Neural crest cell (in vitro differentiated cells): ENCODE results near the gene KRT12. TPM values are rescaled to one million over a fixed set of nuclear protein-coding genes. Genes with fewer than 3 reads are reported as not detected.
"Not testable (repeated sequence)": the region's sequence is repeated elsewhere in the genome, so short reads cannot be mapped to it uniquely, and the experiment has no call there.

ENCODE experiments used
- DNase-seq: peaks from one replicate; pipeline ENCODE4 v3.0.0; 2021; ENCODE audit warnings: low read depth, mixed read lengths, low spot score
- H3K27ac Mint-ChIP-seq: one replicate; pipeline ENCODE4 v1.8.0; 2021; ENCODE audit warnings: mild to moderate bottlenecking, mixed read lengths; ENCODE audit not compliant: unreplicated experiment
- H3K27me3 Mint-ChIP-seq: 2 replicates; pipeline ENCODE4 v1.8.0; 2021; ENCODE audit warnings: low read depth, mild to moderate bottlenecking, mixed read lengths
- H3K36me3 Mint-ChIP-seq: 2 replicates; pipeline ENCODE4 v1.8.0; 2021; ENCODE audit warnings: low read depth, mild to moderate bottlenecking, mixed read lengths
- H3K4me1 Mint-ChIP-seq: 2 replicates; pipeline ENCODE4 v1.8.0; 2021; ENCODE audit warnings: mixed read lengths
- H3K4me3 Mint-ChIP-seq: one replicate; pipeline ENCODE4 v1.8.0; 2021; ENCODE audit warnings: mild to moderate bottlenecking, mixed read lengths
- H3K9me3 Mint-ChIP-seq: 2 replicates; pipeline ENCODE4 v1.8.0; 2021; ENCODE audit warnings: mixed read lengths
- total RNA-seq: library from RNA; stranded (reverse); gene quantifications from 2 replicates; pipeline ENCODE4 v1.2.1, GENCODE V29; 2021
- TF ChIP-seq, protein P1 (sequence below): fragments of 200-600 bp; sonication (generic); conservative IDR thresholded peaks from 2 replicates; pipeline ENCODE4 v1.5.0; 2021; ENCODE audit warnings: antibody characterized with exemption, mild to moderate bottlenecking

Gene KRT12
- total RNA-seq, 1 donor from 2014 or later, result not detected

DNA sequence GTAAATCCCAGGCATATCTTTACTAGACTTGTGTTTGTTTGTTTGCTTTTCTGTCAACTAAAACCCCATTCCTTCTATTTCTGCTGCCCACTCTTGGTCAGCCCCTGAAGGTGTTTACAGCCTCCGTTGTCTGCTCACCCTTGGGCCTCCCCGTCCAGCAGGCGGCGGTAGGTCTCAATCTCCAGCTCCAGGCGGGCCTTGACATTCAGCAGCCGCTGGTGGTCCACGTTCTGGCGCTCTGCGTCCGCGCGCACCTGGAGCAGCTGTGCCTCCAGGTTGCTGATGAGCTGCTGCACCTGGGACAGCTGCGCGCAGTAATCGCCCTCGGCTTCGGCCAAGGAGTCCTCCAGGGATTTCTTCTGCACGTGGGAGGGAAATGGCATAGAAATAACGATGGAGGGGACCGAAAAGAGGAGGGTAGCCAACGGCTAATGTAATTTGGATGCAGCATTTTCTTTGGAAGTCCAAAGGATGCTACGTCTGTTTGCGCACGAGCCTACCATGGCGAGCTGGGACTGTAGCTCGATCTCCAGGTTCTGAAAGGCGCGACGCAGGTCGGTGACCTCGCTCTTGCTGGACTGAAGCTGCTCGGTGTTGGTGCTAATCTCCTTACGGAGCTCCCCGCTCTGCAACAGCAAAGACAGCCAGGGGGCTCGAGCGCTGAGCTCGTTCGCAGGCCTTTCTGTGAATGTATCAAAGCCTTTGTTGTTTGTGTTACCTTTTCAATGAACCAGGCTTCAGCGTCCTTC is 3.9 kb downstream of the KRT12 start:
- Mint-ChIP-seq H3K27me3 (peaks cover 10% of the 10 kb centered on the region), H3K4me1 (no peaks in the 10 kb centered on the region), H3K27ac (no peak overlapping the region), H3K4me3 (no peak overlapping the region), H3K36me3 (no peaks in the 10 kb centered on the region), H3K9me3 (no peaks in the 10 kb centered on the region)
- TF ChIP-seq, protein P1, sequence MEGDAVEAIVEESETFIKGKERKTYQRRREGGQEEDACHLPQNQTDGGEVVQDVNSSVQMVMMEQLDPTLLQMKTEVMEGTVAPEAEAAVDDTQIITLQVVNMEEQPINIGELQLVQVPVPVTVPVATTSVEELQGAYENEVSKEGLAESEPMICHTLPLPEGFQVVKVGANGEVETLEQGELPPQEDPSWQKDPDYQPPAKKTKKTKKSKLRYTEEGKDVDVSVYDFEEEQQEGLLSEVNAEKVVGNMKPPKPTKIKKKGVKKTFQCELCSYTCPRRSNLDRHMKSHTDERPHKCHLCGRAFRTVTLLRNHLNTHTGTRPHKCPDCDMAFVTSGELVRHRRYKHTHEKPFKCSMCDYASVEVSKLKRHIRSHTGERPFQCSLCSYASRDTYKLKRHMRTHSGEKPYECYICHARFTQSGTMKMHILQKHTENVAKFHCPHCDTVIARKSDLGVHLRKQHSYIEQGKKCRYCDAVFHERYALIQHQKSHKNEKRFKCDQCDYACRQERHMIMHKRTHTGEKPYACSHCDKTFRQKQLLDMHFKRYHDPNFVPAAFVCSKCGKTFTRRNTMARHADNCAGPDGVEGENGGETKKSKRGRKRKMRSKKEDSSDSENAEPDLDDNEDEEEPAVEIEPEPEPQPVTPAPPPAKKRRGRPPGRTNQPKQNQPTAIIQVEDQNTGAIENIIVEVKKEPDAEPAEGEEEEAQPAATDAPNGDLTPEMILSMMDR, result peak; percentile 39
- peak; percentile 22 for DNase-seq

DNA sequence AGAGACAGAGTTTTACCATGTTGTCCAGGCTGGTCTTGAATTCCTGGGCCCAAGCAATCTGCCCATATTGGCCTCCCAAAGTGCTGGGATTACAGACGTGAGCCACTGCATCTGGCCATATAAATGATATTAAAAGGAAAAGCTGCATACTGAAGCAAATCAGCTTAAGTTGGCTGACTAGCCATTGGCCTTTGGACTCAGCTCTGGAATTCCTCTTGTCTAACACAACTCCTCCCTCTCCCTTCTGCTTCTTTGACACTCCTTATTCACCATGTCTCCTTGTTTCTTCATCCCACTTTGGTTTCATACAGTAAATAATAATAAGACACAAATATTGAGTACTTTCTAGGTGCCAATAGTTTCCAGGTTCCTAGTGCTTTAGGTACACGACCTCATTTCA is 7.5 kb downstream of the KRT12 start:
- no peaks in the 10 kb centered on the region for H3K36me3 Mint-ChIP-seq
- no peak for DNase-seq
- TF ChIP-seq, protein P1, result no peak
- peaks cover 6% of the 10 kb centered on the region for H3K27me3 Mint-ChIP-seq
- H3K4me1 Mint-ChIP-seq, result no peaks in the 10 kb centered on the region
- H3K27ac Mint-ChIP-seq, result no peak overlapping the region
- no peaks in the 10 kb centered on the region for H3K9me3 Mint-ChIP-seq
- H3K4me3 Mint-ChIP-seq, result no peak overlapping the region

- H3K27ac Mint-ChIP-seq, H3K9me3 Mint-ChIP-seq, H3K4me1 Mint-ChIP-seq, H3K36me3 Mint-ChIP-seq, H3K27me3 Mint-ChIP-seq, H3K4me3 Mint-ChIP-seq, DNase-seq: not testable (repeated sequence)
Measured at GRCh38 chr17:40858667-40859066, 8.4 kb downstream of the KRT12 start.

GRCh38 chr17:40857535-40857934 is 9.5 kb downstream of the KRT12 start:
- Mint-ChIP-seq H3K27ac (no peak overlapping the region), H3K4me1 (no peaks in the 10 kb centered on the region), H3K36me3 (no peaks in the 10 kb centered on the region), H3K9me3 (no peaks in the 10 kb centered on the region), H3K27me3 (peaks cover 13% of the 10 kb centered on the region), H3K4me3 (no peak overlapping the region)
- no peak for DNase-seq
- TF ChIP-seq, protein P1, result no peak

DNA sequence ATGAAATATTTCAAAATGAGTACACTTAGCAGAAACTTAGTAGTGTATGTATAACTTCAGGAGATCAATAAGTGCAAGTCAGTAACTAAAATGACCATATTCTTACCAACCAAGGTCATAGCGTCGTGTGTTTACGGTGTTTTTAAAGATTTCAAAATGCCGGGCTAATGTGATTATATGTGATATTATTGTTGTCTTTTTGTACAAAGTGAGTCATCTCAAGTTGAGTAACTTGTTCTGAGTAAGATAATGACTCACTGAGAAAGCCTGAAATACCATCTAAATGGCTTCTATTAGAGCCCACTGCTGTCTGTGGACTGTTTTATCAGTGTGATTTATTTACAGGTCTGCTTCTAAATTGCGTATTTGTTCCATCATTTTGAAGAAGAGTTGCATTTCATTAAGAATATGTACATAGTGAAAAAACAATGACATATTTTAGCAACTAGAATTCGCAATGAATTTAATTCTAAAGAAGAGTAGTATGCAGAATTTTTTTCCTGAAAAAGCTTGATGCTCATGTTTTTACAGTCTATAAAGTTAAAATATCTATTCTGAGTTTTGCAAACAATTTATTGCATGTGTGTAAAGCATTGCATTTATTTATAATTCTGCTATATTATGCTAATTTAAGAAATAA is 12.7 kb downstream of the KRT12 start:
- DNase-seq, result no peak
- Mint-ChIP-seq H3K27ac (no peak overlapping the region), H3K36me3 (no peaks in the 10 kb centered on the region), H3K9me3 (no peaks in the 10 kb centered on the region), H3K4me1 (no peaks in the 10 kb centered on the region), H3K4me3 (no peak overlapping the region), H3K27me3 (peaks cover 22% of the 10 kb centered on the region)
- TF ChIP-seq, protein P1, result no peak

- H3K27ac Mint-ChIP-seq, result no peak overlapping the region
- peaks cover 29% of the 10 kb centered on the region for H3K27me3 Mint-ChIP-seq
- TF ChIP-seq, protein P1, result no peak
- no peaks in the 10 kb centered on the region for H3K4me1 Mint-ChIP-seq
- no peaks in the 10 kb centered on the region for H3K36me3 Mint-ChIP-seq
- no peak for DNase-seq
- no peak overlapping the region for H3K4me3 Mint-ChIP-seq
- no peaks in the 10 kb centered on the region for H3K9me3 Mint-ChIP-seq
Measured at GRCh38 chr17:40852364-40852763, 14.7 kb downstream of the KRT12 start.
